ENCODE measurements around the gene BARHL2.

DNA sequence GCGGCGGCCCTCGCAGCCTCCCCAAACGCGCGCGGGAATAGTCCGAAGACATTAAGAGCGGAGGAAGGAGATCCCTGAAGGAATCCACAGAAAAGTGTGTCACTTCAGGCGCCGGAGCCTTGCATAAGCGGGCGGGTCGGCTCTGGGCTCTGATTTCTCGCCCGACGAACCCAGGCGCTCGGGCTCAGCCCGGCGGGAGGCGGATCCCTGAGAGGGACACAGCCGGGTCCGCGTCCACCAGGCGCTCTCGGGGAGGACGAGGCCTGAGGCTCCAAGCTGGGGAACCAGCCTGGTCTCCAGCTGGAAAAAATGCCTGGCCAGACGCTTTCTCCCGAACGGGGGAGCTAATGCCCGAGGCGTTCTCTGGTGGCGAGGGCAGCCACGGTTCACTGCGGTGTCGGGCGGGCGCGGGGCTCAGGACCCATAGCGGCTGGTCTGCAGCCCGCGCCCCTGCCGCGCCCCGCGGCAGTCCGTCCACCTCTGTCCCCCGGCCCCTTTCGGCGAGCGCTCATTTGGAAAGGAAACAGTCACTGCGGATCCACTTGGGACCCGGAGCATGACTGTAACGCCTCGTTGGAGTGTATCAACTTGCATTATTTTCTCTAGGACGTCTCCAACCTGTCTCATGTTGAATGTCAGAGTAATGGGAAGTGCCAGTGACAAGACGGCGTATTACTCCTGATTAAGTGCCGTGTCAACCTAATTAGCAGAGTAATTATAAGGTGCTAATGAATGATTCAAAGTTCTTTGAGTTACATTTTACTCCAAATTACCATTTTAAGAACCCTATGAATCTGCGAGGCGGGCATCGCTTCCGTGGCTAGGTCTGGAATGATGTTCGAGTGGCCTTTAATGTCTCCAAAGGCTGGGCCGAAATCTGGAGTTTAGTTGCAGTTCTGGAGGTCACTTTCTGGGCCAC lies 1.6 kb upstream of the BARHL2 start:
- TF ChIP-seq, protein P1, sequence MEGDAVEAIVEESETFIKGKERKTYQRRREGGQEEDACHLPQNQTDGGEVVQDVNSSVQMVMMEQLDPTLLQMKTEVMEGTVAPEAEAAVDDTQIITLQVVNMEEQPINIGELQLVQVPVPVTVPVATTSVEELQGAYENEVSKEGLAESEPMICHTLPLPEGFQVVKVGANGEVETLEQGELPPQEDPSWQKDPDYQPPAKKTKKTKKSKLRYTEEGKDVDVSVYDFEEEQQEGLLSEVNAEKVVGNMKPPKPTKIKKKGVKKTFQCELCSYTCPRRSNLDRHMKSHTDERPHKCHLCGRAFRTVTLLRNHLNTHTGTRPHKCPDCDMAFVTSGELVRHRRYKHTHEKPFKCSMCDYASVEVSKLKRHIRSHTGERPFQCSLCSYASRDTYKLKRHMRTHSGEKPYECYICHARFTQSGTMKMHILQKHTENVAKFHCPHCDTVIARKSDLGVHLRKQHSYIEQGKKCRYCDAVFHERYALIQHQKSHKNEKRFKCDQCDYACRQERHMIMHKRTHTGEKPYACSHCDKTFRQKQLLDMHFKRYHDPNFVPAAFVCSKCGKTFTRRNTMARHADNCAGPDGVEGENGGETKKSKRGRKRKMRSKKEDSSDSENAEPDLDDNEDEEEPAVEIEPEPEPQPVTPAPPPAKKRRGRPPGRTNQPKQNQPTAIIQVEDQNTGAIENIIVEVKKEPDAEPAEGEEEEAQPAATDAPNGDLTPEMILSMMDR (IDR thresholded peaks at IDR 0.05), result no peak
- TF ChIP-seq ZFX (IDR thresholded peaks at IDR 0.05; ENCODE audit: borderline replicate concordance), result no peak

All from 22Rv1 (cell line).